Measurements from ENCODE around the gene PLIN3.
"Not testable (repeated sequence)": the region's sequence is repeated elsewhere in the genome, so short reads cannot be mapped to it uniquely, and the experiment has no call there.

Gene PLIN3

DNA sequence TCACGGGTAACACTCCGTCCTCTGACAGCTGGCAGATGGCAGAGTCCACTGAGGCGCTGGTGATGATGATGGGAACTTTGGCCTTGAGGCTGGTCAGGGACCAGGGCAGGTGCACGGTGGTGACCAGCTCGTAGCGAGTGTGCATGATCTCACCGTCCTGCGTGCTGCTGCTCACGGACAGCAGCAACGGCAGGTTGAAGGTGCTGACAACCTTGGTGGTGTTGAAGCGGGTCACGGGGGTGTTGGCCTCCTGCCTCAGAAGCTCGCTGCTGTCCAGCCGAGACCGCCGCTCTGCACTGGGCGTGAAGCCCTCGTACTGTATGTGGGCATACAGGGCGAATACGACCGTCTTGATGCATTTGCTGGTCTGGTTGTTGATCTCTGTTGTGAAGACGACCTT is 23.6 kb upstream of the PLIN3 start:
- no peaks in the 10 kb centered on the region for H3K9me3 ChIP-seq
- H3K4me3 ChIP-seq, result no peak overlapping the region
- H3K27ac ChIP-seq, result peak overlapping the region; percentile 44
- H3K4me2 ChIP-seq, result no peak overlapping the region
- H3K4me1 ChIP-seq, result peaks cover 60% of the 10 kb centered on the region
- no peak overlapping the region for H3K9ac ChIP-seq
- no peak for TF ChIP-seq Cebpa-rat (IDR thresholded peaks at IDR 0.05)
- peaks cover 12% of the 10 kb centered on the region; the same call in 1 of the 2 replicates for H3K36me3 ChIP-seq
- no peaks in the 10 kb centered on the region for H4K20me1 ChIP-seq
- no peaks in the 10 kb centered on the region for H3K27me3 ChIP-seq

DNA sequence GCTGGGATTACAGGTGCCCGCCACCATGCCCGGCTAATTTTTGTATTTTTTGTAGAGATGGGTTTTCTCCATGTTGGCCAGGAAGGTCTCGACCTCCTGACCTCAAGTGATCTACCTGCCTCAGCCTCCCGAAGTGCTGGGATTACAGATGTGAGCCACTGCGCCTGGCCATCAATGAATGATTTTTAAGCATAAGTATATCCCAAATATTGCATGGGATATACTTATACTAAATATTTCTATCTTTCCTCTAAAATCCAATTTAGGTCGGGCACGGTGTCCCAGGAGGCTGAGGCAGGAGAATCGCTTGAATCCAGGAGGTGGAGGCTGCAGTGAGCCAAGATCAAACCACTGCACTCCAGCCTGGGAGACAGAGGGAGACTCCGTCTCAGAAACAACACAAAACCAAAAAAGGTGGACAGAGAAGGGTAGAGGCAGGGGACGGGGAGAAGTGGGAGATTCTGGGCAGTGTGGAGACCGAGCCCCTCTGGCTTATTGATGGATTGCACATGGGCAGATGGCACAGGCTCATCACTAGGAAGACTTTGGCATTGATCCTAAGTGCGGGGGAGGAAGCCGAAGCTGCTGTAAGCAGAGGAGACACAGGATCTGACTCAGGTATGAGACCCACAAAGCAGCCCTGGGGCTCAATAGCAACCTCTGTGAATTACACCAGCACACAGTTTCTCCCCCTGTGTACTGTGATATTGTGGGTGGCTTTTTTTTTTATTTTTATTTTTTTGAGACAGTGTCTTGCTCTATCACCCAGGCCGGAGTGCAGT is 21.8 kb upstream of the PLIN3 start:
- Histone ChIP-seq H4K20me1 (no peaks in the 10 kb centered on the region), H3K4me1 (peaks cover 44% of the 10 kb centered on the region), H3K9me3 (no peaks in the 10 kb centered on the region), H3K4me3 (no peak overlapping the region), H3K36me3 (peaks cover 12% of the 10 kb centered on the region; the same call in 1 of the 2 replicates), H3K4me2 (0 out of 2 replicates have a peak overlapping the region, but pooled peaks have one; percentile 17), H3K9ac (no peak overlapping the region), H3K27me3 (no peaks in the 10 kb centered on the region), H3K27ac (peak overlapping the region; percentile 69; the same call in 1 of the 2 replicates)
- TF ChIP-seq Cebpa-rat (IDR thresholded peaks at IDR 0.05), result no peak

DNA sequence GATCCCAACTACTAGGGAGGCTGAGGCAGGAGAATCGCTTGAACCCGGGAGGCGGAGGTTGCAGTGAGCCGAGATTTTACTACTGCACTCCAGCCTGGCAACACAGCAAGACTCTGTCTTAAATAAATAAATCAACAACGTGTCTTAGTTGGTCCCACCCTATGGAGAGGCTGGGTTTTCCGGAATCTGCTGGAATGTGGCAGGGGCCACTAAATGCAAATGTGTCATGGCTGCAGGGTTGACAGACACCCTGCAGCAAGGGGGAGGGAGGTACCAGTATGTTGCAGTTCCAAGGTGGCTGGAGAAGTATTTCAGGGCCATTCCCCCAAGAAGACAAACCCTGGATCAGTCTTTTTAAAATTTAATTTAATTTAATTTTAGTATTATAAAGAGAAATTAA is 20.3 kb upstream of the PLIN3 start:
- peaks cover 12% of the 10 kb centered on the region; the same call in 1 of the 2 replicates for H3K36me3 ChIP-seq
- not testable (repeated sequence) for H3K9ac ChIP-seq, H3K4me3 ChIP-seq, H3K27me3 ChIP-seq, H3K27ac ChIP-seq, H4K20me1 ChIP-seq, H3K4me2 ChIP-seq, H3K9me3 ChIP-seq
- H3K4me1 ChIP-seq, result peaks cover 39% of the 10 kb centered on the region

DNA sequence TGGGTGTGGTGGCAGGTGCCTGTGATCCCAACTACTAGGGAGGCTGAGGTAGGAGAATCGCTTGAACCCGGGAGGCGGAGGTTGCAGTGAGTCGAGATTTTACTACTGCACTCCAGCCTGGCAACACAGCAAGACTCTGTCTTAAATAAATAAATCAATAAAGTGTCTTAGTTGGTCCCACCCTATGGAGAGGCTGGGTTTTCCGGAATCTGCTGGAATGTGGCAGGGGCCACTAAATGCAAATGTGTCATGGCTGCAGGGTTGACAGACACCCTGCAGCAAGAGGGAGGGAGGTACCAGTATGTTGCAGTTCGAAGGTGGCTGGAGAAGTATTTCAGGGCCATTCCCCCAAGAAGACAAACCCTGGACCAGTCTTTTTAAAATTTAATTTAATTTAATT is 17.5 kb upstream of the PLIN3 start:
- H3K27me3 ChIP-seq, H4K20me1 ChIP-seq, H3K9ac ChIP-seq, H3K36me3 ChIP-seq, H3K4me2 ChIP-seq, H3K27ac ChIP-seq, H3K4me3 ChIP-seq, H3K9me3 ChIP-seq: not testable (repeated sequence)
- H3K4me1 ChIP-seq, result peaks cover 39% of the 10 kb centered on the region

GRCh38 chr19:4882874-4883273 is 15.4 kb upstream of the PLIN3 start:
- H3K36me3 ChIP-seq, H3K9me3 ChIP-seq, H3K27me3 ChIP-seq, H4K20me1 ChIP-seq, H3K4me3 ChIP-seq, H3K9ac ChIP-seq: not testable (repeated sequence)
- peak overlapping the region; percentile 24 for H3K4me2 ChIP-seq
- peak overlapping the region; percentile 100 for H3K27ac ChIP-seq
- peaks cover 52% of the 10 kb centered on the region for H3K4me1 ChIP-seq

GRCh38 chr19:4879041-4879440 is 11.6 kb upstream of the PLIN3 start:
- H3K4me3 ChIP-seq, result no peak overlapping the region
- no peaks in the 10 kb centered on the region for H3K9me3 ChIP-seq
- H3K27ac ChIP-seq, result peak overlapping the region; percentile 100
- peak overlapping the region; percentile 95 for H3K9ac ChIP-seq
- peaks cover 86% of the 10 kb centered on the region for H3K4me1 ChIP-seq
- H3K4me2 ChIP-seq, result peak overlapping the region; percentile 83
- H3K36me3 ChIP-seq, result no peaks in the 10 kb centered on the region
- no peaks in the 10 kb centered on the region for H4K20me1 ChIP-seq
- H3K27me3 ChIP-seq, result no peaks in the 10 kb centered on the region
- no peak for TF ChIP-seq Cebpa-rat (IDR thresholded peaks at IDR 0.05)

- H3K4me3 ChIP-seq, result peak overlapping the region; percentile 45
- peak overlapping the region; percentile 95 for H3K9ac ChIP-seq
- H4K20me1 ChIP-seq, result no peaks in the 10 kb centered on the region
- peaks cover 91% of the 10 kb centered on the region for H3K4me1 ChIP-seq
- no peaks in the 10 kb centered on the region for H3K27me3 ChIP-seq
- no peaks in the 10 kb centered on the region for H3K36me3 ChIP-seq
- TF ChIP-seq Cebpa-rat (IDR thresholded peaks at IDR 0.05), result no peak
- no peaks in the 10 kb centered on the region for H3K9me3 ChIP-seq
- H3K4me2 ChIP-seq, result peak overlapping the region; percentile 83
- H3K27ac ChIP-seq, result peak overlapping the region; percentile 100
Observed at GRCh38 chr19:4878491-4878968, 11.1 kb upstream of the PLIN3 start.

GRCh38 chr19:4877753-4878490 is 10.5 kb upstream of the PLIN3 start:
- Histone ChIP-seq H3K4me1 (peaks cover 96% of the 10 kb centered on the region), H3K4me2 (peak overlapping the region; percentile 83)

DNA sequence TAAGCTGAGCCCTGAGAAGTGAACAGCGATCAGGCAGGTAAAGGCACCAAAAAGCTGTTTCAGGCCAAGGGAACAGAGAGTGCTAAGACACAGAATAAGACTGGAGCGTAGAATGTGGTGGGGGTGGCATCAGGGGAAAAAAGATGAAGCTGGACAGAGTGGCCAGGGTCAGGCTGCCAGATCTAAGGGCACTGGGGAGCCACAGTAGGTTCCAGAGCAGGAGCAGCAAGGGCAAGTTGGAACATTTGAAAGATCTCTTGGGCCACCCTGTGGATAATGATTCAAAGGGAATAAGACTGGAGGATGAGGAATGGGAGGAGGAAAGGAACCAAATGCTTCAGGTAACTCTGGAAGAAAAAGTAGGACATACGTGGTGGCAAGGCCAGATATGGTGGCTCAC is 6.5 kb upstream of the PLIN3 start:
- H3K27me3 ChIP-seq, result no peaks in the 10 kb centered on the region
- H3K4me2 ChIP-seq, result peak overlapping the region; percentile 50
- TF ChIP-seq Cebpa-rat (IDR thresholded peaks at IDR 0.05), result no peak
- peak overlapping the region; percentile 81 for H3K27ac ChIP-seq
- H3K4me3 ChIP-seq, result no peak overlapping the region
- H3K4me1 ChIP-seq, result peaks cover 90% of the 10 kb centered on the region
- H3K9me3 ChIP-seq, result no peaks in the 10 kb centered on the region
- no peaks in the 10 kb centered on the region for H4K20me1 ChIP-seq
- peak overlapping the region; percentile 68 for H3K9ac ChIP-seq
- no peaks in the 10 kb centered on the region for H3K36me3 ChIP-seq

More at GRCh38 chr19:4877753-4878490, 10.5 kb upstream of the PLIN3 start:
- TF ChIP-seq Cebpa-rat (IDR thresholded peaks at IDR 0.05), result no peak
- Histone ChIP-seq H3K9me3 (no peaks in the 10 kb centered on the region), H3K27me3 (no peaks in the 10 kb centered on the region), H4K20me1 (no peaks in the 10 kb centered on the region), H3K9ac (peak overlapping the region; percentile 95), H3K27ac (peak overlapping the region; percentile 100), H3K4me3 (peak overlapping the region; percentile 45), H3K36me3 (no peaks in the 10 kb centered on the region)

GRCh38 chr19:4871711-4872110 is 4.2 kb upstream of the PLIN3 start:
- no peak overlapping the region; the same call in 1 of the 2 replicates for H3K9ac ChIP-seq
- H3K4me2 ChIP-seq, result 0 out of 2 replicates have a peak overlapping the region, but pooled peaks have one; percentile 50
- H3K36me3 ChIP-seq, result no peaks in the 10 kb centered on the region
- H3K4me1 ChIP-seq, result peaks cover 81% of the 10 kb centered on the region
- no peak for TF ChIP-seq Cebpa-rat (IDR thresholded peaks at IDR 0.05)
- H3K9me3 ChIP-seq, result no peaks in the 10 kb centered on the region
- H3K27me3 ChIP-seq, result no peaks in the 10 kb centered on the region
- peaks cover 3% of the 10 kb centered on the region for H4K20me1 ChIP-seq
- no peak overlapping the region for H3K27ac ChIP-seq
- no peak overlapping the region for H3K4me3 ChIP-seq
